Stimulated activated CD8-positive, alpha-beta memory T cell treated with anti-CD3 and anti-CD28 coated beads, Interleukin-4, amount 100 ng/mL, for 48 hours (primary cell): ENCODE measurements around the gene PPM1H.

Experiments
- DNase-seq: peaks from one replicate; pipeline ENCODE4 v3.0.0-alpha.2; 2020

The PPM1H gene

DNA sequence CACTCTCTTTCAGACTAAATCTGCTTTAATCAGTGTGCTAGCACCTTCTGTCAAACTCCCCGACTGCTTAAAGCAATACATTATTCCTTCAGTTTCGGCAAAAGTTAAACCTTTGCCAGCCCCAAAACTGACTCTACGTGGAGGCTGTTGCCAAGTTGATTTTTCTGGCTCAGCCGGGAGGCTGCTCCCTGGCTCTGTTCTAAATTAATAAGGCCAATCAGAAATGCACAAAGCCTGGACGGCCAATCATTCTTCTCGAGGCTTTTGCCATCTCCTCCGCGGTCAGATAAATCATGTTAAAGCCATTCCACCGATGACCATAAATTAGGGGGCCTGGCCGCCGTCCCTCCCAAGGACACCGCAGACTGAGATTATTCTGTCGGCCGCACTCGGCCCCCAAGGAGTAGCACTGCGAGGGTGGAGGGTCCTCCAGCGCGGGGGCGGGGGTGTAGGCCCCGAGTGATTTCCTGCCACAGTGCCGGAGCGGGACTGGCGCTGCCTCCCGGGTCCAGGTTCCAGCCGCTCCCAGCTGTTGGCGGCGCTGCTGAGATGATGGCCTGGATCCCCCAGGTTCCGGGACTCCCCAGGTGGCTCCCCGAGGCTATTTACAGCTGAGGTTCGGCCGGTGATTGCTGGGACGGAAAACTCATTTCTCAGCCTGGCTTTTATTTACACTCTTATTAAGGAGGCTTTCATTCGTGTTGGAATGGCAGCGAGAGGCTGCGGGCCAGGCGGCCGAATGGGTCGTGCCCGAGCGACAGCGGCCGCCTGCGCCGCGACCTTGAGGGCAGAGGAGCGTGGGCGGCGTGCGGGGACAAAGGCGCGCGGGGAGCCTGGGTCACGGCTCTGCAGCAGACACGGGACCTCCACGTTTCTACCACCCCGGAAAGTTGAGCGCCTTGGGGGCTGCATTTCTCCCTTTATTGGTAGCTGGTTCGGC is 303.2 kb downstream of the PPM1H start:
- DNase-seq, result peak; percentile 35

GRCh38 chr12:62629971-62630739 is 304.8 kb downstream of the PPM1H start:
- DNase-seq, result no peak

- DNase-seq, result no peak
These were observed 305.5 kb downstream of the PPM1H start for GRCh38 chr12:62629413-62629812.

GRCh38 chr12:62627181-62627580 is 307.8 kb downstream of the PPM1H start:
- no peak for DNase-seq

GRCh38 chr12:62625228-62625627 is 309.7 kb downstream of the PPM1H start:
- no peak for DNase-seq

- DNase-seq, result no peak
These were observed 312.8 kb downstream of the PPM1H start for GRCh38 chr12:62622177-62622576.

DNA sequence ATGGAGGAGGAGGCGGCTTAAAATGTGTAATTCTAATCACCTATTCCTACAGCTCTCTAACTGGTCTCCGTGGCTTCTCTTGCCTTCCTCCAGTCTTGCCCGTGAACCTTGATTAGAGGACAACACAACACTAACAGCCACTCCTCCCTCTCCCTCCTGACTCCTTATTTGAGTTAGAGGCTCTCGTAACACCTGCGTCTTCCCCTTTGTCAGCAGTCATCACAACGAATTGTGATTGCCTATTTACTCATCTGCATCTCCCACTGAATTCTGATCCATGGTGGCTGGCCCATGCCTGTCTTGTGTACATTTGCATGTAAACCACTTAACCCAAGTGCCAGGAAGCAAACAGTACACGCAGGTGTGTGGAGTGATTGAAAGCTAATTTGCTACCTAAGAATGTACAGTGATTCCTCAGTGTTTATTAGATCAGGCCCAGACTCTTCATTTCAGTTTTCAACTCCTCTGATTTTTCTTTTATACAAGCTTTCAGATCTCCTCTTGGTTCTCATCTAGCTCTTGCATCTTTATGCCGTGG is 313.8 kb downstream of the PPM1H start:
- DNase-seq, result no peak

- no peak for DNase-seq
These were observed 316.0 kb downstream of the PPM1H start for GRCh38 chr12:62618930-62619329.

DNA sequence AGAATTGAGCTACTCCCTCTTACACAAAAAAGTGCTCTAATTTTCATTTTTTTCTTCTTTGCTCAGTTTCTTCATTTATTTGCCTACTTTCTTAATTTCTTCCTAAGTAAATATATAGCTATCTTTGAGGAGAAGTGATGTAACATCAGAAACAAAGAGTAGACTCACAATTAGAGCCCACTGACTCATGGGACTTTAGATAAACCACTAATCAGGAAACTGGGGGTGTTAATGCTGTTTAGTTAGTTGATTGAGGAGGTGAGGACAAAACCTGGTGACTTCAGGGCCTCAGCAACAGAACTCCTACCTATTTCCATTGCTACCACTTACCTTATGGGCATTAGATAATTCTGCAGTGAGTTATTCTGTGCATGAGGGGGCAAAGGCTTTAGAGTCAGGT is 316.6 kb downstream of the PPM1H start:
- no peak for DNase-seq

- DNase-seq, result no peak
These were observed 321.9 kb downstream of the PPM1H start for GRCh38 chr12:62613081-62613480.

- DNase-seq, result no peak
These were observed 328.3 kb downstream of the PPM1H start for GRCh38 chr12:62606654-62607053.

DNA sequence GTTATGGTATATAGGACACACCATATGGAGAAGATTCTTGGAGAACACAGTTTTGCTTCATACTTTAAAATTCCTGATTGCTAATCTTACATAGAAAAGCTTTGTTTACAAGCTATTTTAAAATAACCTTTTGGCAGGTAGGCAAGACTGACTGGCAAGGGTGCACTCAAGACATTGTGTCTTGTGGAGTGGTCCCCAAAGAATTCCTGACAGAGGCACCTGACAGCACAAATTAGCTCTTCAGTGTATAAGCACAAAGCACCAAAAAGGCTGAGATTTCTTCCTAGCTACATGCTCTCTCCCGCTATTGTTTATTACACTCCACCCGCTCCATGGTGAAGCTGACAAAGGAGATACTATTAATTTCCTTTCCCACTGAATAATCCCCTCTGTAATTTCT is 329.0 kb downstream of the PPM1H start:
- DNase-seq, result no peak

DNA sequence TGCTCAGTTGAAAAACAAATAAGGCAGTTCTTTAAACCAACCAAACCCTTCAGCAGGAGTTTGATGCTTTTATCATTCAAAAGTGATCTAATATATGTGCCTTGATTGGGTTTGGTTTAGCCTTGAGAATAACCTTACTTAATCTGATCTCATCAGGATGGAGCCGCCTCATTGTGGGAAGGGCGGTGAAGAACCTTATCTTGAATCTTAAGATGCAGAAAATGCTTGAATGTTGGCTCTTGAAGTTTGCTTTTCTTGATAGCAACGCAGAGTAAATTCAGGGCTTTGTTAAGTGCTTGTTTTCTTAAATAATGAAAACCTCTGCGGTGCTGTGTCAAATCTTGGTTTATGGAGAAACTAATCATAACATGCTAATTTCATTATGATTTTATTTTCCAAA is 330.1 kb downstream of the PPM1H start:
- no peak for DNase-seq

DNA sequence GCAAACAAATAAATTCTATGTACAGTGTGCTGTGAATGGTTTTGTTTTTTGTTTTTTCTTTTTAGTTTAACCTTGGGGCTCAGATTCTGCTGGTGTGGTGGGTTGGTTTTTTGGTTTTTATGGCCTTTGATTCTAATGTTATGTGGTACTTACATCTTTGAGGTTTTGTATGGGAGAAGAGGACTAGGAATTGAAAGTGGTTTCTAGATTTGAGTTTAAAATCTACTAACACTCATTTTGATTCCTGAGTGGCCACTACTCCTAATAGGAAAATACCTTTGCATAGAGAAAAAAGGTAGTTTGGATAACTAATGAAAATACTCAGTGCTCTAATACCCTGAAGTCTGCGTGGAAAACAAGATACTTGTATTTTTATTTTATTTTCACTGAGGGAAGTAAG is 330.6 kb downstream of the PPM1H start:
- DNase-seq, result no peak

DNA sequence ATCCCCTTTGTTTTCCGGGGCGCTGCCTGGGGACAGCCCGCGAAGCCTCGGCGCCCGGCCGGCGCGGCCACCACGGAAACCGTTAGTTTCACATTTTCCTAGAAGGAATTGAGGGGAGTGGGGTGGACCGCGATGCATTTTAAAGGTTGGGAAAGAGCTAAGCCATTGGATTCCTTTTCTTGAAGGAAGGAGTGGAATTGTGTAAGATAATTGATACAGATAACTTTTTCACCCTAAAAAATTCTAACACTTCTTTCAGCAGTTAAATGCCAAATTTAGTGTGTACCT is 331.2 kb downstream of the PPM1H start:
- DNase-seq, result no peak

GRCh38 chr12:62603061-62603810 is 331.7 kb downstream of the PPM1H start:
- DNase-seq, result peak; percentile 79

DNA sequence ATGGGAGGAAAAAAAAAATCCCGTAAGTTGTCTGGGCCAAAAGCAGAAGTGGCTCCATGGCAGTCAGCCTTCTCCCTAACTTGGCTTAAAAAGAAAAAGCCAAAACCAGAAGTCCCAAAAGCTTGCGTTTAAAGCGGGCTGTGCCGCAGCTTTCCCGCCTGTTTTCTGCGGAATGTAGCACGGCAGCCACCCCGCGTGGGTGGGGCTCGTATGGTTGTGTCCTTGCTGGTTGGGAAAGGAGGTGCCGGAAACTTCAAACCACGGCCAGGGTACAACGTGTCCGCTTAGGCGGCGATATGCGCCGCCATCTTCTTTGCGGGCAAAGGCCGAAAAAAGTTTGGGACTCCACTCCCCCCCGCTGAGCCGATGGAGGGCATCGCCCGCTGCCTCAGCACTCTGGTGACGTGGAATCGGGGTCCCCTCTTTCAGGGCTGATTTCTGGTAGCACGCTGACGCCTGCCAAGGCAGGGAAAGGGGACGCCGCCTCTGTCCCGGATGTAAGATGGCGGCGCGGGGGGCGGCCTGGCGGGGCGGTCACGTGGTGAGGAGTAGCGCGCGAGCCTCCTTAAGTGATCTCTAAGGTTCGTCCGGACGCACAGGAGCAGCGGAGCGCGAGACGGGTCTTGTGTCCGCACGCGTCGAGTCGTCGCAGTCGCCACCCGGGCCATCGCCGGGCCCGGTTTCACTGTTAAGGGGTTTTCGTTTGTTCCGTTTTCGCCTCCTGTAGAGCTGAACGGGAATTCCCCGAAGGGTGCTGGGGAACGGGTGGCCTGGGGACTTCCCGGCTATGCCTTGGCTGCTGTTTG is 332.5 kb downstream of the PPM1H start:
- peak; percentile 90 for DNase-seq

- DNase-seq, result no peak
These were observed 333.2 kb downstream of the PPM1H start for GRCh38 chr12:62601765-62602164.

GRCh38 chr12:62599854-62600437 is 335.0 kb downstream of the PPM1H start:
- no peak for DNase-seq

GRCh38 chr12:62598846-62599245 is 336.1 kb downstream of the PPM1H start:
- no peak for DNase-seq

DNA sequence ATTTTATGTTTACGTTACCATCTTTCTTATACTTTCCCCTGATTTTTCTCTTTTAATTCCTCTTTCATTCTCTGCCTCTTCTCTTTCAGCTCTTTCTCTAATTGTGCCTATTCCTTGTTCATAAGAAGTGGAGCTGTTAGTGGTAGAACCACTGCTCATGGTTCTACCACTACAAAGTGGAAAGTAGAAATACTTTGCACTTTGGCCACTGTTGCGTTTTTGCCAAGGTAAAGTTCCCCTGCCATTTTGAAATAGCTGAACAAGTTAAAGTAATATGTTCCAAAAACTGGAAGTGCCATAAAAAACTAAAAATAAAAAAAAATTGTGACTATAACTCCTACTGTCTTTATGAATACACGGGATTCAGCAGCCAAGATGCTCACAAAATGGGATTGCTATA is 337.7 kb downstream of the PPM1H start:
- DNase-seq, result no peak
